Measurements from ENCODE around the gene BRI3.

The BRI3 gene

GRCh38 chr7:98286701-98287485 is 5.4 kb downstream of the BRI3 start:
- DNase-seq (ENCODE audit: low spot score), result no peak

GRCh38 chr7:98287486-98287959 is 6.0 kb downstream of the BRI3 start:
- DNase-seq (ENCODE audit: low spot score), result no peak

GRCh38 chr7:98288064-98288823 is 6.8 kb downstream of the BRI3 start:
- no peak for DNase-seq (ENCODE audit: low spot score)

- DNase-seq (ENCODE audit: low spot score), result no peak
Measured at GRCh38 chr7:98289333-98289875, 7.9 kb downstream of the BRI3 start.

GRCh38 chr7:98291717-98292116 is 10.2 kb downstream of the BRI3 start:
- no peak for DNase-seq (ENCODE audit: low spot score)

GRCh38 chr7:98293265-98293664 is 11.8 kb downstream of the BRI3 start:
- no peak for DNase-seq (ENCODE audit: low spot score)

GRCh38 chr7:98293746-98294145 is 12.3 kb downstream of the BRI3 start:
- no peak for DNase-seq (ENCODE audit: low spot score)

- no peak for DNase-seq (ENCODE audit: low spot score)
Measured at GRCh38 chr7:98294326-98294725, 12.8 kb downstream of the BRI3 start.

GRCh38 chr7:98294798-98295382 is 13.4 kb downstream of the BRI3 start:
- DNase-seq (ENCODE audit: low spot score), result peak; percentile 75

GRCh38 chr7:98295467-98296192 is 14.1 kb downstream of the BRI3 start:
- no peak for DNase-seq (ENCODE audit: low spot score)

- DNase-seq (ENCODE audit: low spot score), result no peak
Measured at GRCh38 chr7:98296833-98297232, 15.3 kb downstream of the BRI3 start.

- no peak for DNase-seq (ENCODE audit: low spot score)
Measured at GRCh38 chr7:98297626-98298286, 16.3 kb downstream of the BRI3 start.

GRCh38 chr7:98300595-98301372 is 19.3 kb downstream of the BRI3 start:
- no peak for DNase-seq (ENCODE audit: low spot score)

GRCh38 chr7:98301693-98302470 is 20.4 kb downstream of the BRI3 start:
- DNase-seq (ENCODE audit: low spot score), result no peak

GRCh38 chr7:98303176-98303865 is 21.8 kb downstream of the BRI3 start:
- DNase-seq (ENCODE audit: low spot score), result no peak

GRCh38 chr7:98303906-98304305 is 22.4 kb downstream of the BRI3 start:
- DNase-seq (ENCODE audit: low spot score), result no peak

- DNase-seq (ENCODE audit: low spot score), result no peak
Measured at GRCh38 chr7:98305951-98306535, 24.6 kb downstream of the BRI3 start.

- no peak for DNase-seq (ENCODE audit: low spot score)
Measured at GRCh38 chr7:98307971-98308466, 26.5 kb downstream of the BRI3 start.

- DNase-seq (ENCODE audit: low spot score), result no peak
Measured at GRCh38 chr7:98309566-98309965, 28.1 kb downstream of the BRI3 start.

Data from AG08396 (cell line).